HG02759 (cell line): ENCODE data around the gene KRCC1.

Source experiments
- ATAC-seq: cut with Tn5 transposase; IDR thresholded peaks from one replicate; pipeline ENCODE4 v1.9.1; 2021; ENCODE audit warnings: mild to moderate bottlenecking, moderate library complexity; ENCODE audit not compliant: unreplicated experiment

Gene KRCC1

DNA sequence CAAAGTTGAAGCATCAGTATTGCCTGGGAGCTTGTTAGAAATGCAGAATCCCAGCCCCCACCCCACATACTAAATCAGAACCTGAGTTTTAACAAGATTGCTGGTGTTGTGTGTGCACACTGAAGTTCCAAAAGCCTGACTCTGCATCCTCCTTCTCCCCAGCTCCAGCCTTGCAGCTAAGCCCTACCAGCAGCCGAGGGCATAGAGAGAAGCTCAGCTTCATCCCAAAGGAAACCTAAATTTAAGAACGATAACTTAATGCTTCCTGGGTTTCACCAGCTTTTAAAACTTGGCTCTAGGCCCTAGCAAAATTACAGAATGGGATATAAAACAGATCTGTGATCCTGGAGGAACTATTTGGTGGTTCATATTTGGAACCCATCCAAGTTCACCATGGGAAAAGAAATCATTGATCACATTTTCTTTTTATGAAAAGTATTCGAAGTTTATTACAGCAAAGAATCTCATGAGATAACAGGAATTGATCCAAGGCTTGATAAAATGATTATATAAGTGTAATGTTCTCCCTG is 23.1 kb upstream of the KRCC1 start:
- ATAC-seq = no peak

DNA sequence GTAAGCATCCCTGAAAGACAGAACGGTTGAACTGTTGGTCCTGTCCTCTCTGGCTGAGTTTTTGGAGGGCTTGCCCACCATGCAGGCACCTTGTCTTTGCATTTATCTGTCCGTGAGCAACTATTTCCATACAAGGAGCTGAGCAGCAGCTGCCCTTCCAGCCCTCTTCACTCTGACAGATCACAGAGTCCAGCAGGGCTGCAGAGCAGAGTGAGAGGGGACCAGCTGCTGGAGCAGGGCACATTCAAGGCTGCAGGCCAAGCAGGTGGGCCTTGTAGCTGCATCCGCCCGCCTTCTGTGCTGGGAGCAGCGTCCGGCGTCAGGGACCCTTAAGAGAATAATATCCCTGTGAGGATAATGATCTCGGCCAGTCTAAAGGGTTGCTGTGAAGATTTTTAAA is 21.5 kb upstream of the KRCC1 start:
- no peak for ATAC-seq

GRCh38 chr2:88074854-88075292 is 19.3 kb upstream of the KRCC1 start:
- no peak for ATAC-seq

GRCh38 chr2:88074150-88074549 is 18.6 kb upstream of the KRCC1 start:
- ATAC-seq = no peak

DNA sequence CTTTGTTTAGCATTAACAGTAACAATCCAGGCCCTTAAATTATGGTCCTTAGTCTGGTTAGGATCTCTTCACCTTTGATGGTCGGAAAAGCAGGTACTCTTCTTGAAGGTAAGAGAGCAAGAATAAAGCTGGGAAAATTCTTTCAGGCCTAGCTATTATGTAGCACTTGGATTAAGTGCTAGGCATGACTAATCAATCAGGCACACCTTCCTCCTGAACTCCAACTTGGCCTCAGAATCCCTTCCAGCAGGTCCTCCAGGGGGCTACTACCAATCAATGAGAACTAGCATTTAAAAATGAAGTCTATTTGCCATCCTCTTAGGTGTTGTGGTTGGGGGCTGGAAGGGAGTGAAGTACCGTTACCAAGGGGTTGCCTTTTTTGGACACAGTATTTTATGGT is 15.8 kb upstream of the KRCC1 start:
- ATAC-seq = no peak

DNA sequence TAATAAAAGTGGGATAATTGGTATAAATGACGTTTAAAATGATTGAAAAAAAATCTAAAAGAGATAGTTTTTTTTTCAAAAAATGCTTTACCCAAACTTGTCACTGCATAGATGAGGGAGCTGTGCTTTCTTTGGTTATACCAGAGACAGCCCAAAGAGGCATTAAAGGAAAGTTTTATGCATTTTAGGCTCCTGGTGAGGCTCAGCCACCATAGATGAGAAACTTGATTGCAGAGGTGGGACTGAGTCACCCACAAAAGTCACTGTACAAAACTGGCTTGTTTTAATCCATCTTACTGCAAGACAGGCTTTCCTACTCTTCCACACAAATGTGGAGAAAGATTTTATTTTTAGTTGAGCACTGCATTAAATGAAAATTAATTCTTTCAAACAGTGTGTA is 14.5 kb upstream of the KRCC1 start:
- ATAC-seq = no peak

GRCh38 chr2:88069117-88069516 is 13.5 kb upstream of the KRCC1 start:
- no peak for ATAC-seq

DNA sequence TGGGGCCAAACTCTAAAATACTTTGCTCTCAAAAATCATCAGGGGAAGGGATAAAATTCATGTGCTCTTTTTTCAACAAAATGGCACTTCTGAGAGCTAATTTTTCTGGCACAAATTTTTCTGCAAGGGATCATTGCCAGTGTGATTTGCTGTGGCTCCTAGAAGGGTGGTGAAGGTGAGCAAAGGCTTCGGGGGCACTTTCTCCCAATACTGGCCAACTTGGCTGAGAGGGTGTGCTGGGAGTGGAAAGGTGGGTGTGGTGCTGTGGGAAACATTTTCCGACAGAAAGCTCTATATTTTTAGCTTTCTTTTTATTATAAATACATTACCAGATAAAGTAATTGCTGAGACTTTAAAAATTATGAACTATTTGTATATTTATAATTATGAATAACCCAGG is 12.5 kb upstream of the KRCC1 start:
- no peak for ATAC-seq

DNA sequence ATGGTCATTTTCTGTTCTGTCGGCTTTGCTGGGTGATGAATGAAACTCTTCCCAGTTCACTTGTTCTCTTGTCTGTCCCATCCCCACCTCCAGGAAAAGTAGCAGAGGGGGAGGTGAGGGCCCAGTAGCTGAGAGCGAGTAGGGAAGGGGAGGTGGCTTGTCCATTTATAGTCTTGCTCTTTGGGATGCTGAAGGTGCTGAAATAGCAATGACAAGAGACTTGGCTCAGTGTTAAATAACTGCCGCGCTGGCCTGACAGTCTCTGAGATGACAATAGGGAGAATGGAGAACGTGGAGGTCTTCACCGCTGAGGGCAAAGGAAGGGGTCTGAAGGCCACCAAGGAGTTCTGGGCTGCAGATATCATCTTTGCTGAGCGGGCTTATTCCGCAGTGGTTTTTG is 12.0 kb upstream of the KRCC1 start, which contains the start of gene SMYD1:
Gene SMYD1, plus strand, starts transcription at position 228 of the 400 bp plus-strand sequence. Its CDS starts 40 bp downstream, at position 268.
- no peak for ATAC-seq

DNA sequence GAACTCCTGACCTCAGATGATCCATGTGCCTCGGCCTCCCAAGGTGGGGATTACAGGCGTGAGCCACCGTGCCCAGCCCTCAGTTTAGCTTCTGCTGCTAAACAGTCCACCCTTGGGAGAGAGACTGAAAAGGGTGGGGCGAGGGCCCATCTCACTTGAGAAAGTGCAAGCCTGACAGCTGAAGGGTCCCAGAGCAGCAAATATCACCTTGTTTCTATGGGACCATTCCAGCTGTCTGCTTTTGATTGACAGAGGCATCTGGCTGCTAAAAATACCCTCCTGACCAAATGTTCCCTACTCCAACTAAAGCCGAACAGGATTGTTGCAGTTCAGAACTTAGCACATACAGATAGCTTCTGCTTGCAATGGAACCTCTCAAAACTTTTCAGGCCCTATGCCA is 11.6 kb upstream of the KRCC1 start:
- ATAC-seq = no peak

GRCh38 chr2:88066543-88066942 is 11.0 kb upstream of the KRCC1 start:
- ATAC-seq = no peak

- ATAC-seq = no peak
These were observed 5.7 kb upstream of the KRCC1 start for GRCh38 chr2:88061295-88061694.

GRCh38 chr2:88060907-88061275 is 5.3 kb upstream of the KRCC1 start:
- ATAC-seq = no peak

DNA sequence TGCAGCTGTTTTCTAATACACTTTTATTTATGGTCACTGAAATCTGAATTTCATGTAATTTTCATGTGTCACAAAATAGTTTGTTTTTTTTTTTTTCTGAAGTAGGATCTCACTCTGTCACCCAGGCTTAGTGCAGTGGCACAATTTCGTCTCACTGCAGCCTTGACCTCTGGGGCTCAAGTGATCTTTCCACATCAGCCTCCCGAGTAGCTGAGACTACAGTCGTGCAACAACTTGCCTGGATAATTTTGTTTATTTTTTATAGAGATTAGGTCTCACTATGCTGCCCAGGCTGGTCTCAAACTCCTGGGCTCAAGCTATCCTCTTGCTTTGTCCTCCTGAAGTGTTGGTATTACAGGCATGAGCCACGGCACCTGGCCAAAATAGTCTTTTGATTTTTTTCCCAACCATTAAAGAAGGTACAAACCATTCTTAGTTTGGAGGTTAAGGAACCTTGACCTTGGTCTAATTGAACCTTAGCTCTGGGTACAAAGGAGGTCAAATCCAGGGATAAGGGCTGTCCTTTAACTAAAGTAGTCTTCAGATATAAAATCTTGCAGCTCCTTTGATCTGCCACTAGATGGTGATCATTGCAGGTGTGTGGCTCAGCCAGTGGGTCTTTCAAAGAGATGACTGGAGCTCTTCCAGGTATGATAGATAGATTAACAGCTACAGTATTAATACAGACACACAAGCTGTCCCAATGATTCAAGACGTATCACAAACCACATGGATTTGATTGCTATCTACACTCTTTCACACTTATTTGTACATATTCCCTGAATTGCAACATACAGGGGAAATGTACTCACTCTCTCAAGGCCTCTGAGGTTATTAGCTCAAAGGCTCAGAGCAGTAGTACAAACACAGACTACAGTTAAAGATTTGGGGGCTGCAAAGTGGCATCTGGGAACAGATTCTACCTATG is 4.7 kb upstream of the KRCC1 start:
- ATAC-seq = peak; percentile 31

DNA sequence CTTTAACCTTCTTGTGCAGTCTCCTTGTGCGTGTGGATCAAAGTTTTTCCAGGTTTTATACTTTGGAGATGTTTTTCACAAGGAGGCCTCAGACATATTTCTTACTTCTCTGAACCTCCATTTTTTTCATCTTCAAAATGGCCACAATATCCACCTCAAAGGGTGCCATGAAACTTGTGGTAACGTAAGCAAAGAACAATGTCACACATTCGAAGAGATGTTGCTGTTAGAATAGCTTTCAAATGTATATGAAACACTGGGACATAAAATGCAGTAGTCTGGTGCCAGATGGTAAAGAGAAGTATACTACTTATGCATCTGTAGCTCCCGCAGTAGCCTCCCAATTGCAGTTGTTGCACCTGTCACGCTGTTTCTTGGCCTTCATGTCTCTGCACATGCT is 2.6 kb upstream of the KRCC1 start:
- no peak for ATAC-seq

DNA sequence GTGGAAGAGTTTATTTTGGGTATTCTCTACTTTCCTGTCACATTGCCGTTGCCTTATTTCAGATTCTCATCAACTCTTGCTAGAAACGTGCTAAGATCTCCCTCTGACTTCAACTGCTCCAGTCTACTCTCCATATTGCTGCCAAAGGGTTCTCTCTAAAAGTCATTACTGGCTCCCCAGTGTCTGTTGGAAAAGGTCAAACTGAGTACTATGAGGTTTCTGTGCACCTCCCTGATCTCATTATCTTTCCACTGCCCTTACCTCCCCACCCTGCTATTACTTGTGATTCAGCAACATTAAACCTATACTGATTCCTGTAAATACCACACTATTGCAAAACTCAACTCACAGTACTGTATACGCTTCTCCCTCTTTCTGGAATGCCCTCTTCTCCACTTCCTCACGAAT is 1.9 kb upstream of the KRCC1 start:
- ATAC-seq = no peak

GRCh38 chr2:88054782-88055370 is 707 bp downstream of the KRCC1 start:
- no peak for ATAC-seq

DNA sequence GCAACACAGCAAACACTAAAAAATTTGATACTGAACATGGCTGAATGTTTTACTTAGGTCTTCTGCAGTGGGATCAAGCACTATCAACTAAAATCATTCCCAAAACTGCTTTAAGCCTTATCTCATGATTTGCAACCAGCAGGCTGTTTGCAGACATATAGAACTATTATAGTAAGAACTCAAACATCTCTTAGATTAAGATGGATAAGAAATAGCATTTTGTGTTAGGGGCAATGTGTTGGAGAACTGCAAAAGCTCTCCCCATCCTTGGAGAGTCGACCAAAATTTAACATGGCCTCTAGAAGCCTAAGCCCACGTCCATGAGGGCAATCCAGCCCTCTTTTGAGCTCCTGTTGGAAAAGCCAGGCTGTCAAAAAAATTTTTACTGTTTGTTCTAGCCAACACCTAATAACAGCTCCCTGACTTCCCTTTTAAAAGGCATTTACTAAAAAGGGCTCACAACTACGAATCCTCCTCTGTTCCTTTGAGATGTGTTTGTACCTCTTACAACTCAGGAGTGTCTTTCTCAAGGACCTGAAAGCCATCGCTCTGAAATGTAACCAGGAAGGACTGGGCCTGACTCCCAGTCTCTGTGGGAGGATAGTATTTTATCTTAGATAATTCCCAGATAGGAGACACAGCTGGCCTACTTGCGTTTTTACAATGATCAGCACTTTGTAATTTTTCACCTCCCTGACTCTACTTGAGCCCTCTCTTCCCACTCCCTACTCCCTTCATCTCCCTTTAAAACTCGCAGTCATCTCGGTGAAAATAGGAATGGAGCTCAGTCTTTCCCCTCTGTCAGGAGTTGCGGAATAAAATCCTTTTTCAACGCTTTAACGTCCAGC is 1.4 kb downstream of the KRCC1 start:
- no peak for ATAC-seq

DNA sequence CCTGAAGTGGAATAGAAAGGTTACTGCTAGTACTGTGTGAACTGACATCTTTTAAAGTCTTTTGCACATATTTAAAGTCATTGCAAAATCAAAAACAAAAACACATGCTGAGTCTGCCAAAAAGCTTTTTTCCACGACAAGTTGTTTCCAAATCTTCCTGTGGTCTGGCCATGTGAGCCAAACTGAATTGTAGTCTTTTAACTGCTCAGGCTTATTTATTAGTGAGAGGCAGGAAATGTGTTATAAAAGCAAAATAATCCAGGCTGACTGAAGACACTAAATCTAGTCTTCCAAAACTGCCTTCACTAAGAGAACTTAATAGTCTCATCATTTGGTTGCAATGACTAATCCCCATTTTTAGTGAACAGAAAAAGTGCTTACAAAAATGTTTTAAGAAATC is 2.3 kb downstream of the KRCC1 start:
- no peak for ATAC-seq

- ATAC-seq = no peak
These were observed 3.8 kb downstream of the KRCC1 start for GRCh38 chr2:88051792-88052191.

DNA sequence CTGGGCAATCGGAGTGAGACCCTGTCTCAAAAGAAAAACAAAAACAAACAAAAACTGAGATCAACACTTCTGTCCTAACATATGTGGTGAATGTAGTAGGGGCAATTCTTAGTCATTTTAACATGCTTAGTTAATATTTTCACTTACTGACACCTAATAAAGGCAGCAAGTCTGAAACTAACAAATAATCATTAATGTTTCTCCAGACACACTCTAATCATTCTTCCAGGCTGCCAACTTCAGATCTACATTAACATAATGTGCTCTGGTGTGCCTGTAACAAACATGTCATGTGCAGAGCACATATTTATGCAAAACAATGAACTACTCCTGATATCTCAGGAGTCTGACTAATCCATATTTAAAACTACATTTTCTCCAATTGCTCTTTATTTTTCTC is 6.0 kb downstream of the KRCC1 start:
- no peak for ATAC-seq
